Suprapubic skin (tissue), 4 donors: ENCODE results near the gene CACNA1G. TPM values are rescaled to one million over a fixed set of nuclear protein-coding genes. Genes with fewer than 3 reads are reported as not detected.
A peak's percentile ranks its signal among the peaks of the same experiment; 100 is the strongest.

Source experiments
- DNase-seq, 2 donors: peaks; one replicate each; pipeline ENCODE4 v3.0.0-alpha.2; 2019; ENCODE audit warnings: low spot score in 2 of 2
- H3K27ac ChIP-seq: fragments of 200-600 bp; sonication (generic); one replicate; pipeline ENCODE4 v1.5.1; 2019
- H3K27me3 ChIP-seq: fragments of 200-600 bp; sonication (generic); one replicate; pipeline ENCODE4 v1.5.1; 2019
- H3K36me3 ChIP-seq: fragments of 200-600 bp; sonication (generic); one replicate; pipeline ENCODE4 v1.5.1; 2019
- H3K4me1 ChIP-seq: fragments of 200-600 bp; sonication (generic); one replicate; pipeline ENCODE4 v1.5.1; 2019
- H3K4me3 ChIP-seq: fragments of 200-600 bp; sonication (generic); one replicate; pipeline ENCODE4 v1.5.1; 2019; ENCODE audit warnings: mild to moderate bottlenecking
- H3K9me3 ChIP-seq: fragments of 200-600 bp; sonication (generic); one replicate; pipeline ENCODE4 v1.5.1; 2019
- EP300 ChIP-seq: sonication (generic); formaldehyde crosslinking; IDR thresholded peaks from one replicate; pipeline ENCODE4 v1.6.1; 2017; ENCODE audit warnings: antibody characterized with exemption
- POLR2A ChIP-seq, 2 donors: fragments of 450-650 bp; IDR thresholded peaks; one replicate each; pipeline ENCODE4 v1.6.1; 2017; ENCODE audit warnings: antibody characterized with exemption in 2 of 2, mild to moderate bottlenecking in 2 of 2, moderate library complexity in 2 of 2
- POLR2AphosphoS5 ChIP-seq, 3 donors: sonication (generic); formaldehyde crosslinking; IDR thresholded peaks; one replicate each; pipeline ENCODE4 v1.6.1; 2017; ENCODE audit warnings: antibody characterized with exemption in 3 of 3
- WGBS: methylation state at CpG from one replicate; pipeline ENCODE4 v1.1.5; 2018; 5-methylcytosine and 5-hydroxymethylcytosine counted together
- total RNA-seq, 4 donors: library from RNA; depleted of rRNA; stranded (reverse); fragments of >200 nt; gene quantifications; one replicate each; pipeline ENCODE4 v1.1.0, GENCODE V29; 2016
- TF ChIP-seq, protein P1 (sequence below), 2 donors: fragments of 200-600 bp in 1 of 2; fragments of 450-650 bp in 1 of 2; sonication (generic) in 1 of 2; IDR thresholded peaks; one replicate each; pipeline ENCODE4 v1.5.1; 2016 to 2019; ENCODE audit warnings: antibody characterized with exemption in 2 of 2, mild to moderate bottlenecking in 1 of 2, moderate library complexity in 1 of 2

The CACNA1G gene
- total RNA-seq, 4 donors from 2014 or later, result 1.1 to 9.9 (median 2.7) TPM

GRCh38 chr17:50633683-50634082 is 73.2 kb downstream of the CACNA1G start:
- Histone ChIP-seq H3K27ac (no peak overlapping the region), H3K27me3 (peaks cover 4% of the 10 kb centered on the region), H3K4me3 (no peak overlapping the region), H3K36me3 (no peaks in the 10 kb centered on the region), H3K4me1 (peaks cover 25% of the 10 kb centered on the region), H3K9me3 (no peaks in the 10 kb centered on the region)
- TF ChIP-seq EP300 (no peak), POLR2A (IDR thresholded peaks at IDR 0.05) (no peak), POLR2AphosphoS5 (IDR thresholded peaks at IDR 0.05) (no peak)
- TF ChIP-seq, protein P1, sequence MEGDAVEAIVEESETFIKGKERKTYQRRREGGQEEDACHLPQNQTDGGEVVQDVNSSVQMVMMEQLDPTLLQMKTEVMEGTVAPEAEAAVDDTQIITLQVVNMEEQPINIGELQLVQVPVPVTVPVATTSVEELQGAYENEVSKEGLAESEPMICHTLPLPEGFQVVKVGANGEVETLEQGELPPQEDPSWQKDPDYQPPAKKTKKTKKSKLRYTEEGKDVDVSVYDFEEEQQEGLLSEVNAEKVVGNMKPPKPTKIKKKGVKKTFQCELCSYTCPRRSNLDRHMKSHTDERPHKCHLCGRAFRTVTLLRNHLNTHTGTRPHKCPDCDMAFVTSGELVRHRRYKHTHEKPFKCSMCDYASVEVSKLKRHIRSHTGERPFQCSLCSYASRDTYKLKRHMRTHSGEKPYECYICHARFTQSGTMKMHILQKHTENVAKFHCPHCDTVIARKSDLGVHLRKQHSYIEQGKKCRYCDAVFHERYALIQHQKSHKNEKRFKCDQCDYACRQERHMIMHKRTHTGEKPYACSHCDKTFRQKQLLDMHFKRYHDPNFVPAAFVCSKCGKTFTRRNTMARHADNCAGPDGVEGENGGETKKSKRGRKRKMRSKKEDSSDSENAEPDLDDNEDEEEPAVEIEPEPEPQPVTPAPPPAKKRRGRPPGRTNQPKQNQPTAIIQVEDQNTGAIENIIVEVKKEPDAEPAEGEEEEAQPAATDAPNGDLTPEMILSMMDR (IDR thresholded peaks at IDR 0.05), result no peak
- no peak for DNase-seq
- 91% methylated on average over 9 of the region's 9 CpGs for WGBS

DNA sequence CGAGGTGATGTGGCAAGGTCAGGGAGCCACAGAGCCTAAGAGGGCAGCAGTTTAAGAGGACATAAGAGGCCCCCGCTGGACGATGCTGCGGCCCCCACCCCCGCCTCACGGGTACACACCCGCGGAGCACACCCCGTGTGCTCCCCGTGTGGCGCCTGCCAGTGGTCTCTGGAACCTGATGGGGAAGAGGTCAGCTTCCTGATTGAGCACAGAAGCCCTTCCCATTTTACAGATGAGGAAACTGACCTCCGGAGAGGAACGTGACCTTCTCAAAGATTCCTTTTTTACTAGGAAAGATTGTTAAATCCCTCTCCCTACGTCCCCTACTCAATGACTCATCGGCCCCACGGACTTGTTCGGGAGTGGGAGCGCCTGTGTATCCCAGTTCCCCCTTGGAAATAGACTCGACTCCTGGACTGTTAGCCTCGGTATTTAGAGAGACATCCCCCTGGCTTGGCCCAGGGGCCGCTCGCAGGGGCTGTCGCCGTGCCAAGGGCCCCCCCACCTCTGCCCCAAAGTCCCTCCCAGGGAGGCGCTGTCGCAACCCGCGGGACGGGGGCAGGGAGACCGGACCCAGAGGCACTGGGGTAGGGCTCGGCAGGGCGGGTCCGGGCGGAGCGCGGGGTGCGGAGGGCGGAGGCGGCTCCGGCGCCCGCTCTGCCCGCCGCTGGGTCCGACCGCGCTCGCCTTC is 73.9 kb downstream of the CACNA1G start, which contains the start of gene ABCC3:
Gene ABCC3 (plus strand): TSS at position 658 of the 691 bp plus-strand sequence. CDS start 56 bp downstream, outside the sequence.
- peak in 1 of 2 donors; percentile 77 for DNase-seq
- Histone ChIP-seq H3K36me3 (no peaks in the 10 kb centered on the region), H3K27ac (no peak within 1 kb of the TSS), H3K4me1 (peaks cover 32% of the 10 kb centered on the region), H3K9me3 (no peaks in the 10 kb centered on the region), H3K27me3 (no peaks in the 10 kb centered on the region), H3K4me3 (peak within 1 kb of the TSS; percentile 56)
- TF ChIP-seq EP300 (no peak), POLR2AphosphoS5 (IDR thresholded peaks at IDR 0.05) (no peak), POLR2A (IDR thresholded peaks at IDR 0.05) (no peak)
- TF ChIP-seq, protein P1 (IDR thresholded peaks at IDR 0.05), result no peak
- 22% methylated on average over 24 of the region's 48 CpGs for WGBS

DNA sequence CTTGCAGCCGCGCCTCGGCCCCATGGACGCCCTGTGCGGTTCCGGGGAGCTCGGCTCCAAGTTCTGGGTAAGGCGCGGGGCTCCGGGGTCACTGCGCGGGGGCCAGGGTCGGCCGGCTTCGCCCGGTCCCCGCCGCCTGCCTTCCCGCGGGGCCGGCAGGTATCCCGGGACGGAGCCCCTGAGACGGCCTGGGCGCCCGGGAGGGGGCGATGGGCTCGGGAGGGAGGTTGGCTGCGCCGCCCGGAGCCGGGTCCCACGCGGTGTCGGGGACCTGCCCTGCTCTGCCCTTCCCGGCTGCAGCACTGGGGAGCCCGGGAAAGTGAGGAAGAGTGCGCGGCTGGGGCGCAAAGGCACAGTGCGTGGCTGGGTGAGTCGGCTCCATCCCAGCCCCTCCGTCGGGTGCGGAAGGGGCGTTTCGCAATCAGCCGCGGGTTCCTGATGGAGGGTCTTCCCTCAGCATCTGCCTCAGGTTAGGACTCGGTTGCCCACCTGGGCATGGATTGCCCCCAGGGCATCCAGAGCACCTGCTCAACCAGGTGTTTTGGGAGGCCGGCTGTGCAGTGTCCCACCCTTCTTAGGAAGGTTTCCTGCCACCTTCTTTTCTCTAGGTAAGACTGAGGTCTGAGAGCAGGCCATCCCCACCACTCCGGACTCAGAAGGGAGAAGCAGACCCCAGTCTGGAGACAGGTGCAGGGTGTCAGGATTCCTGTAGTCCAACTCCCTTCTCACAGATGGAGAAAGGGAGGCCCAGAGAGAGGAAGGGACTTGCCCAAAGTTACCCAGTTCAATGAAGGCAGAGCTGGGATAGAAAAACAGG is 74.6 kb downstream of the CACNA1G start:
- DNase-seq, result no peak
- no peaks in the 10 kb centered on the region for H3K36me3 ChIP-seq
- 71% methylated on average over 1 of the region's 52 CpGs for WGBS
- H3K4me3 ChIP-seq, result peak overlapping the region; percentile 56
- TF ChIP-seq POLR2AphosphoS5 (IDR thresholded peaks at IDR 0.05) (no peak), EP300 (no peak), POLR2A (IDR thresholded peaks at IDR 0.05) (no peak)
- TF ChIP-seq, protein P1 (IDR thresholded peaks at IDR 0.05), result no peak
- no peaks in the 10 kb centered on the region for H3K27me3 ChIP-seq
- H3K4me1 ChIP-seq, result peaks cover 40% of the 10 kb centered on the region
- H3K9me3 ChIP-seq, result no peaks in the 10 kb centered on the region
- H3K27ac ChIP-seq, result no peak overlapping the region

DNA sequence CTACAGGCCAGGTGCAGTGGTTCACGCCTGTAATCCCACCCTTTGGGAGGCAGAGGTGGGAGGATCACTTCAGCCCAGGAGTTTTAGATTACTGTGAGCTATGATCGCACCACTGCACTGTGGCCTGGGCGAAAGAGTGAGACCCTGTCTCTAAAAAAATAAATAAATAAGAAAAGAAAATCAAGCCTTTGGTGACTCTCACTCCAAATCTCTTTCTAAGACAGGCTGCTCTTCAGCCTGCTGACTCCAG is 75.1 kb downstream of the CACNA1G start:
- H3K4me3 ChIP-seq, result peak overlapping the region; percentile 56
- 47% methylated on average over 3 of the region's 3 CpGs for WGBS
- peaks cover 45% of the 10 kb centered on the region for H3K4me1 ChIP-seq
- H3K9me3 ChIP-seq, result no peaks in the 10 kb centered on the region
- no peaks in the 10 kb centered on the region for H3K36me3 ChIP-seq
- no peak overlapping the region for H3K27ac ChIP-seq
- H3K27me3 ChIP-seq, result no peaks in the 10 kb centered on the region
- TF ChIP-seq POLR2AphosphoS5 (IDR thresholded peaks at IDR 0.05), result no peak
- TF ChIP-seq POLR2A (IDR thresholded peaks at IDR 0.05), result no peak
- TF ChIP-seq, protein P1 (IDR thresholded peaks at IDR 0.05), result no peak
- TF ChIP-seq EP300, result no peak
- no peak for DNase-seq
